Stimulated activated CD8-positive, alpha-beta memory T cell treated with anti-CD3 and anti-CD28 coated beads, Interleukin-7, amount 100 ng/mL, for 1 hour (primary cell): ENCODE measurements around the gene IRAG1.

ENCODE experiments used
- DNase-seq, 2 donors: peaks; one replicate each; pipeline ENCODE4 v3.0.0-alpha.2; 2020; ENCODE audit warnings: low read depth in 2 of 2

Gene IRAG1

DNA sequence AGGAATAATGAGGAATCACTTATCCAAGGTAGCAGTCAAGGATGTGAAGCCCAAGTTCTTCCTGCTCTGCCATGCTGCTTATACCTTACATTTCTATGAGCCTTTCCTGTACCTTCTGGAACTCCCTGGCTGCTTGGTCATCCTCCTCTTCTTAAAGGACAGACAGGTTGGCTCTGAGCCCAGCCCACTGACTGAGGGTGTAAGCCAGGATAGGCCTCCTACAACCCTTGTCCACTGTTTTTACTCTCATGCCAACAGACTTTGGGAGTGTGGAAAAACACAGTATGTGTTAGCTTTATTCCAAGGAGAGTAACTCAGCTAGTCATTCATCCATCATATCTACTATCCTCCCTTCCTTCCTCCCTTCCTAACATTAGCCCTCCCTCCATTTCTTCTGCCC is 47.5 kb downstream of the IRAG1 start:
- DNase-seq = no peak

DNA sequence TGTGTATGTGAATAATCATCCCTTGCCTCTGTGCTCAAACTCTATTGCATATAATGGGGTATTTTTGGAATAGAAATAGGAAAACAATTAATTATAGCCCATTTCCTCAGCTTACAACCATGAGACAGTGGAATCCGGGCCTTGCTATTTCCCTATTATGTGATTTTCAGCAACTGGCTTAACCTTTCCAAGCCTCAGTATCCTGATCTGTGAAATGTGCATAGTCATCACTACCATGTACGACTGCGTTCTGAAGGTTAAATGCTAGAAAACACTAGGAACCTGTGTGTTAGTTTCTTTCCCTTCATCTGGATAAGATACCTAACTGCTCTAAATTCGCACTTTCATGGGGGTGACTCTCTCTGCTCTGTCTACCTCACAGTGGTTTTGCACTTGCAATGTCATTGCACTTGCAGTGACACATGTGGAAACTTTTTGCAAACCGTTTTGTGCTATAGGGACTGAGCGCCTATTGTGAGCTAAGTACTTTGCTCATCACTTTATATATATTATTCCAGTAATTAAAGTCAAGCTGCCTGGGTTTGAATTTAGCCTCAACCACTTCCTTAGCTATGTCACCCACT is 48.3 kb downstream of the IRAG1 start:
- no peak for DNase-seq
